Large intestine (tissue), 3 donors: Measurements from ENCODE around the gene KCNIP3. TPM values are rescaled to one million over a fixed set of nuclear protein-coding genes. Genes with fewer than 3 reads are reported as not detected.
"Not testable (repeated sequence)": the region's sequence is repeated elsewhere in the genome, so short reads cannot be mapped to it uniquely, and the experiment has no call there.

Source experiments
- DNase-seq, 2 donors: peaks; one replicate each; pipeline versions ENCODE4 v3.0.0 to v3.0.0-alpha.2; 2013
- H3K27ac ChIP-seq: one replicate; pipeline ENCODE4 v1.5.1; 2013; ENCODE audit warnings: low read length
- H3K27me3 ChIP-seq: 2 replicates; pipeline ENCODE4 v1.6.1; 2013; ENCODE audit warnings: low read length; ENCODE audit not compliant: control insufficient read depth, insufficient read depth
- H3K36me3 ChIP-seq: 2 replicates; pipeline ENCODE4 v1.6.1; 2013; ENCODE audit warnings: low read length; ENCODE audit not compliant: control insufficient read depth, insufficient read depth
- H3K4me1 ChIP-seq: one replicate; pipeline ENCODE4 v1.6.1; 2013; ENCODE audit warnings: low read length; ENCODE audit not compliant: control insufficient read depth, insufficient read depth
- H3K4me3 ChIP-seq: one replicate; pipeline ENCODE4 v1.5.1; 2013; ENCODE audit warnings: low read length
- H3K9me3 ChIP-seq: one replicate; pipeline ENCODE4 v1.6.1; 2013; ENCODE audit warnings: mild to moderate bottlenecking, low read depth, low read length, moderate library complexity; ENCODE audit not compliant: control insufficient read depth
- WGBS: methylation state at CpG from one replicate; pipeline ENCODE4 v1.1.5; 2013; ENCODE audit warnings: low lambda C conversion rate; ENCODE audit not compliant: insufficient coverage; 5-methylcytosine and 5-hydroxymethylcytosine counted together
- polyA plus RNA-seq: library from polyadenylated mRNA; unstranded; fragments of 120-200 nt; gene quantifications from one replicate; pipeline ENCODE4 v1.2.1, GENCODE V29; 2013

Gene KCNIP3
- polyA plus RNA-seq, 1 donor: 2.1 TPM

GRCh38 chr2:95374451-95374920 is 77.3 kb downstream of the KCNIP3 start:
- H3K27ac ChIP-seq: no peak overlapping the region
- peaks cover 2% of the 10 kb centered on the region for H3K9me3 ChIP-seq
- H3K4me1 ChIP-seq: no peaks in the 10 kb centered on the region
- no CpG with 5 or more reads among the region's 11 CpGs for WGBS
- no peak overlapping the region for H3K4me3 ChIP-seq
- H3K36me3 ChIP-seq: no peaks in the 10 kb centered on the region
- peaks cover 2% of the 10 kb centered on the region for H3K27me3 ChIP-seq
- no peak for DNase-seq

- Histone ChIP-seq H3K4me3 (no peak overlapping the region), H3K27ac (no peak overlapping the region), H3K36me3 (no peaks in the 10 kb centered on the region), H3K27me3 (no peaks in the 10 kb centered on the region), H3K4me1 (no peaks in the 10 kb centered on the region), H3K9me3 (no peaks in the 10 kb centered on the region)
- 100% methylated on average over 1 of the region's 15 CpGs for WGBS
- no peak for DNase-seq
Observed at GRCh38 chr2:95374921-95375471, 77.8 kb downstream of the KCNIP3 start.

GRCh38 chr2:95375532-95376150 is 78.5 kb downstream of the KCNIP3 start:
- no peak overlapping the region for H3K27ac ChIP-seq
- no peak for DNase-seq
- no peaks in the 10 kb centered on the region for H3K27me3 ChIP-seq
- no CpG with 5 or more reads among the region's 21 CpGs for WGBS
- H3K4me3 ChIP-seq: no peak overlapping the region
- no peaks in the 10 kb centered on the region for H3K9me3 ChIP-seq
- H3K36me3 ChIP-seq: no peaks in the 10 kb centered on the region
- no peaks in the 10 kb centered on the region for H3K4me1 ChIP-seq

- Histone ChIP-seq H3K4me3 (no peak overlapping the region), H3K4me1 (no peaks in the 10 kb centered on the region), H3K36me3 (no peaks in the 10 kb centered on the region), H3K9me3 (no peaks in the 10 kb centered on the region), H3K27me3 (no peaks in the 10 kb centered on the region), H3K27ac (no peak overlapping the region)
- WGBS: no CpG with 5 or more reads among the region's 22 CpGs
- DNase-seq: no peak
Observed at GRCh38 chr2:95376311-95377215, 79.4 kb downstream of the KCNIP3 start.

GRCh38 chr2:95377216-95378123 is 80.3 kb downstream of the KCNIP3 start:
- no peak for DNase-seq
- H3K4me3 ChIP-seq: no peak overlapping the region
- WGBS: no CpG with 5 or more reads among the region's 17 CpGs

GRCh38 chr2:95378281-95378680 is 81.1 kb downstream of the KCNIP3 start:
- H3K4me3 ChIP-seq, H3K27ac ChIP-seq, DNase-seq, H3K9me3 ChIP-seq, H3K36me3 ChIP-seq, H3K4me1 ChIP-seq, H3K27me3 ChIP-seq: not testable (repeated sequence)
- WGBS: no CpG with 5 or more reads among the region's 7 CpGs

More at GRCh38 chr2:95377216-95378123, 80.3 kb downstream of the KCNIP3 start:
- Histone ChIP-seq H3K27ac (no peak overlapping the region), H3K27me3 (no peaks in the 10 kb centered on the region), H3K9me3 (no peaks in the 10 kb centered on the region), H3K36me3 (no peaks in the 10 kb centered on the region), H3K4me1 (no peaks in the 10 kb centered on the region)

GRCh38 chr2:95379371-95379831 is 82.3 kb downstream of the KCNIP3 start:
- 20% methylated on average over 3 of the region's 8 CpGs for WGBS
- peaks cover 8% of the 10 kb centered on the region for H3K4me1 ChIP-seq
- DNase-seq: no peak
- H3K4me3 ChIP-seq: no peak overlapping the region
- no peak overlapping the region for H3K27ac ChIP-seq
- no peaks in the 10 kb centered on the region for H3K36me3 ChIP-seq
- no peaks in the 10 kb centered on the region for H3K9me3 ChIP-seq
- H3K27me3 ChIP-seq: no peaks in the 10 kb centered on the region

GRCh38 chr2:95380280-95380679 is 83.1 kb downstream of the KCNIP3 start:
- DNase-seq: no peak
- Histone ChIP-seq H3K4me3 (no peak overlapping the region), H3K9me3 (no peaks in the 10 kb centered on the region), H3K4me1 (peaks cover 16% of the 10 kb centered on the region), H3K27ac (no peak overlapping the region), H3K36me3 (no peaks in the 10 kb centered on the region), H3K27me3 (no peaks in the 10 kb centered on the region)
- WGBS: no CpG with 5 or more reads among the region's 5 CpGs

GRCh38 chr2:95380731-95381130 is 83.6 kb downstream of the KCNIP3 start:
- Histone ChIP-seq H3K4me1 (peaks cover 16% of the 10 kb centered on the region), H3K36me3 (no peaks in the 10 kb centered on the region), H3K27ac (no peak overlapping the region), H3K9me3 (no peaks in the 10 kb centered on the region), H3K27me3 (no peaks in the 10 kb centered on the region), H3K4me3 (no peak overlapping the region)
- DNase-seq: no peak
- WGBS: no CpG with 5 or more reads among the region's 5 CpGs
